GM21381 (cell line): ENCODE data around the gene SDF4.

ENCODE experiments used
- ATAC-seq: cut with Tn5 transposase; IDR thresholded peaks from one replicate; pipeline ENCODE4 v1.9.1; 2021; ENCODE audit warnings: mild to moderate bottlenecking, moderate library complexity; ENCODE audit not compliant: unreplicated experiment

The SDF4 gene

DNA sequence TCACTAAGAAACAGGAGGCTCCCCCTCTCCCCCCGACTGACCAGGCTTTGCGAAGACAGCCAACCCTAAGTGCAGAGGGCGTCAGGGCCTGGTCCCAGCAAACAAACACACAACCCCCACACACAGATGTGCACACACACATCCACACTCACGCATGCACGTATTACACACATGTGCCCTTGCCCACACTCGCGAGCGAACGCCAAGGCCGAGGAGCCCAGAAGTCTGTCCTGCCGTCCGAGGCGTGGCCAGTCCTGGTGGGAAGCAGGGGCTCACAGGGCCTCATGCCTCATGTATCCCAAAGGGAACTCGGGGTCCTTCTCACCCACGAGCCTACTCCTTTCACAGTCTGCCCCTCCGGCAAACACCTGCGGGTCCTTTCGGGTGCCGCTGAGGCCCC is 2.0 kb downstream of the SDF4 start:
- ATAC-seq, result no peak

GRCh38 chr1:1228596-1229321 is 3.0 kb downstream of the SDF4 start:
- no peak for ATAC-seq

GRCh38 chr1:1228187-1228586 is 3.6 kb downstream of the SDF4 start:
- no peak for ATAC-seq

GRCh38 chr1:1227386-1227785 is 4.4 kb downstream of the SDF4 start:
- ATAC-seq, result no peak

- no peak for ATAC-seq
Observed at GRCh38 chr1:1226566-1227362, 5.0 kb downstream of the SDF4 start.

DNA sequence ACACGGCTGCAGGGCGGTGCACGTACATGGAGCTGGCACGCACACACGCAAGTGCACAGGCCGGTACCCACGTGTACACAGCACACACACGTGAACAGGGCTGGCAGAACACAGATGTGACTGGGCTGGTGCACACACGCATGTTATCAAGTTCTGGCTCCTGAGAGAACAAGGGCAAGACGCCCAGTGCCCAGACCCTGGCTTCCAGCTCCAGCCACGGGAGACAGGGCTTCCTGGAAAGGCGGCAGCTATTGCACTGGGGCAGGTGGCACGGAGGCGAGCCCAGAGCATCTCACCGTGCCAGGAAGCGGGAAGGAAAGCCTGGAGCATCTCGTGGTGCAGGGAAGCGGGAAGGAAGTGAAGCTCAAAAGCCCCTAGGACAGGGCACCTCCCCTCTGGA is 5.9 kb downstream of the SDF4 start:
- no peak for ATAC-seq

DNA sequence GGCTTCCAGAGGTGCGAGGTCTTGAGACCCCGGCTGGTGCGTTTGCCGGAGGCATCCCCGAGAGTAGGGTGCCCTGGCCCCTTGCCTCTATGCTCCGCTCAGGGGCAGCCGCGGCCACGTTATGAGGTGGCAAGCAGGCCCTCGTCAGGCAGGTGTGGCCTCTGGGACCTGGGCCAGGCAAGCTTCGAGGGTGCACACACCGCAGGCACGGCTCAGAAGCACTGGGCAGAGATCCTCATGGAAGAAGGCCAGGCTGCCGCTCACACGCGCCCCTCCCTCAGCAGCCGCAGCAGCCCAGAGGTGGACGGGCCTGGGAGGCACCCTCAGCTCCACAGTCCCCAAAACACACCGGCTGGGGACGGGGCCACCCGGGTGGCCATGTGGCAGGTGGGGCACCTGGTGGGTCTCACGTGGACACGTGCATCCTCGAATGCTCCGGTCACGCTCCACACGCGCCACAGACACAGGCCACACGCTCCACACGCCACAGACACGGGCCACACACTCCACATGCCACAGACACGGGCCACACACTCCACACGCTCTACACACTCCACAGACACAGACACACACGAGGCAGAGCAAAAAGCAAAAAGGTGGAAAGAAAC is 6.5 kb downstream of the SDF4 start:
- ATAC-seq, result no peak

- no peak for ATAC-seq
Observed at GRCh38 chr1:1223891-1224290, 7.9 kb downstream of the SDF4 start.

- no peak for ATAC-seq
Observed at GRCh38 chr1:1223321-1223720, 8.5 kb downstream of the SDF4 start.

DNA sequence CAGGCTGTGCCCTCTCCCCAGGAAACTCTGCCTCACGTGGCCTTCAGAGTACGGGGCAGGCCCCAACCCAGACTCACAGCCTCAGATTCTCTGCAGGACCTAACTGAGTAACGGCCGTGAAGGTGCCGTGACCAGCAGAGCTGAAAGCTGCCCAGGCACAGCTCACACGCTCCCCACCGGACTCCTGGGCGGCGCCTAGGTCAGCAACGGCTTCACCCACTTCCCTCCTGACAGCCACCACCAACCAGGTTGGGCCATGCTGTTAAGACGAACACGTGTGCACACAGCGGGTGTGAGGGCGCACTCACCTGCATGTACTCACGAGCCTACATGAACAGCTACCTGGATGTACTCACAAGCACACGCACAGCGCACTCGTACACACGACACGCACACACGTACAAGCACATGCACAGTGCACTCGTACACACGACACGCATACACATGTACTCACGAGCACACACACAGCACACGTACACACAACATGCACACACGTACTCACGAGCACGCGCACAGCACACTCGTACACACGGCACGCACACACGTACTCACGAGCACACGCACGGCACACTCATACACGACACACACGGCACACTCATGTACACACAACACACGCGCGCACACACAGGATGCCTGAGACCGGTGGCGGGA is 9.1 kb downstream of the SDF4 start:
- ATAC-seq, result no peak

DNA sequence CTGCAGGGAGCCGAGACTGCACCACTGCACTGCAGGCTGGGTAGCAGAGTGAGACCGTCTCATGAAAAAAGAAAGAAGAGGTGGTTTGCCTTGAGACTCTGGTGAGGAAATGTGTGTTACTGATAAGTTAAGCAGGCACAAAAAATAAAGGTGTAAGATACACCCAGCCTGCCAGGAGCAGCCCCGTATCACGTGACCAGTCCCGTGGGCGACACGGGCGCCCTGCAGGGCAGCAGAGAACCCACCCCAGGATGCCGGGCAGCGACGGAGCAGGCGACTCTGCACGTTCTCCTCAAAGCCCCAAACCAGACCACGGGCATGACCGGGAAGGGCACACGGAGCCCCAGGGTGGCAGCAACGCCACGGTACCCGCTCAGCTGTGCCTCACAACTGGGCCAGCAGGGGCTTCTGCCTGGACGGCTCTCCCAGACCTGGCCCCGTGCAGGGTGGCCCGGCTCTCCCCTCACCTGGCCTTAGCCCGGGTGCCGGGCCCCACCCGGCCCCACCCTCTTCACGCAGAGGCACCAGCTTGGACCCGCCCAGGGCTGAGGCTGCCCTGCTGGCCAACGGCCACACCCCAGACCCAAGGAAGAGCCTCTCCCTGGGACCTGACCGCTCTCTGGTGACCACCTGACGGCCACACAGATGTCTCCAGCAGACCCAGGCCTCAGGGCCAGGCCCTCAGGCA is 9.8 kb downstream of the SDF4 start:
- ATAC-seq, result no peak

- no peak for ATAC-seq
Observed at GRCh38 chr1:1220197-1220596, 11.6 kb downstream of the SDF4 start.

- no peak for ATAC-seq
Observed at GRCh38 chr1:1219341-1219740, 12.5 kb downstream of the SDF4 start.

GRCh38 chr1:1218524-1219200 is 13.1 kb downstream of the SDF4 start:
- ATAC-seq, result no peak

- ATAC-seq, result no peak
Observed at GRCh38 chr1:1217621-1218523, 13.9 kb downstream of the SDF4 start.

DNA sequence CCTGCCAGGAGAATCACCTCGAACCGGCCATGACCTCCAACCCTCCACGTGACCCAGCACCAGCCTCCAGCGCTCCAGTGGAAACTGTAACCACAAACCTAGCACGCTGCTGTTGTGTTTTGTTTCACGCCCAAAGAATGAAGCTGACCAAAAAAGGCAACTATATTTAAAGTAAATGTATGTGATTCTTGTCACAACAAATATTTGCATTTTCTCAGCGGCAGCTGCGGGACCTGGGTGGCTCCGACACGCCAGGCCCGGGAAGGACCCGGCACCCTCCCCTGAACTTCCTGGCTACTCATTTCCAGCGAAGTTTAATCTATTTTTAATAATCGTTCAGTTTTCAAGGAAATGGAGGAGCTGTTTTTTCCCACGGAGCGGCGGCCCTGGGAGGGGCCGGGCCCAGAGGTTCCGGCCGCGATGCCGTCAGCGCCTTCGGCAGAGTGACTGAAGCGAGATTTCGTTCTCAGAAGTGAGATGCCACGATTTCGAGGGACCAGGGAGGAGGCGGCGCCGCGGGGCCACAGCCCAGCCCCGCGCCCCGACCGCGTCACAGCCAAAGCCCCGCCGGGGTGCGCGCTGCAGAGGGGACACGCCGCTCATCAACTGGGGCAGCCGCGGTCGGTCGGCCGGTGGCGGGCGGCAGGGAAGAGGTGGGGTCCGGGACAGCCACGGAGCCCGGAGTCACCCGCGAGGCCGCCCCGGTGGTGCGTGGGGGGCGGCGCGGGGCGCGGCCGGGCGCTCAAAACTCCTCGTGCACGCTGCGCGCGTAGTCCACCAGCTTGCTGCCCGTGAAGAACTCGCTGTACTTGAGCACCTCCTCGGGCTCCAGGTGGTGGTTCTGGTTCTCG is 14.8 kb downstream of the SDF4 start:
- no peak for ATAC-seq

DNA sequence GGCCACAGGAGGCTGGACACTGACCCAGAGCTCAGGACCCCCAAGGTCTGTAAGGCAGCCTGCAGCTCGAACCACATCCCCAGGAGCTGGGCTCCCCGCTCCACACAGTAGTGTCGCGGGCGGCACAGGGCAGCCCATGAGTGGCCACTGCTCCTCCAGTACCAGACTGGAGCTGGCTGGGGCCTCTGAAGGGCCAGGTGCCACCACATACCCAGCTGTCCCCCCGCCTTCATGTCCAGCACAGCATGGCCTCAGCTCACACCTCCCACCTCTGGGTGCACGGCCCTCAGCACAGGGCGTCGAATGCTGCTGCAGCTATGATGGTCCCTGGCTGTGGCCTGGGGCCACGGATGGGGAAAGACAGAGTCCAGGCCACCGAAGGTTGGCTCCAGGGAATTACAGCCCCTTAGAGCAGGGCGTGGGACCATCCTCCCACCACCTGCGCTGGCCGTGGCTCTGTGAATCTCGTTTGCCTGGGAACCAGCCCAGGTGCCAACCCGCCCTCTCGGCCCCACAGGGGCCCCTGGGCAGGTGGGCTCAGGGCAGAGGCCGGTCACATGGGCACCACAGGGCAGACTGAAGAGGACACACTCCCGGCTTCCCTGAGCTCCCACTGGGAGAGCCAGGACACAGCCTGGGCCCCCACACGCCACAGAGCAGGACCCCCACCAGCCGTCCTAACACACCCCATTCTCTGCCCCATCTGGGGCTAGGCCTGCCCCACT is 15.8 kb downstream of the SDF4 start:
- ATAC-seq, result no peak
